Measurements from ENCODE around the gene ELL. TPM values are rescaled to one million over a fixed set of nuclear protein-coding genes. Genes with fewer than 3 reads are reported as not detected.

The ELL gene
- total RNA-seq, 1 donor from 2014 or later: 11.6 TPM

DNA sequence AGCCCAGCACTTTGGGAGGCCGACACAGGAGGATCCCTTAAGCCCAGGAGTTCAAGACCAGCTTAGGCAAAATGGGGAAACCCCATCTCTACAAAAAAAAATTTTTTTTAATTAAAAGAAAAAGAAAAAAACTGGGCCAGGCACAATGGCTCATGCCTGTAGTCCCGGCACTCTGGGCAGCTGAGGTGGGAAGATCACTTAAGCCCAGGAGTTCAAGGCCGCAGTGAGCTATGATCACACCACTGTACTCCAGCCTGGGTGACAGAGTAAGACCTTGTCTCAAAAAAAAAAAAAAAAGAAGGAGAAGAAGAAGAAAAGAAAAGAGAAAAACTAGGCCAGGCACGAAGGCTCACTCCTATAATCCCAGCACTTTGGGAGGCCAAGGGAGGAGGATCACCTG is 4.3 kb downstream of the ELL start:
- Mint-ChIP-seq H3K9me3 (ENCODE audit: unreplicated experiment) (peaks cover 5% of the 10 kb centered on the region), H3K27me3 (ENCODE audit: unreplicated experiment) (peaks cover 10% of the 10 kb centered on the region), H3K4me3 (ENCODE audit: unreplicated experiment) (no peak overlapping the region), H3K36me3 (ENCODE audit: unreplicated experiment) (no peaks in the 10 kb centered on the region), H3K27ac (ENCODE audit: unreplicated experiment) (no peak overlapping the region), H3K4me1 (ENCODE audit: low read depth, unreplicated experiment) (peaks cover 13% of the 10 kb centered on the region)
- TF ChIP-seq, protein P1, sequence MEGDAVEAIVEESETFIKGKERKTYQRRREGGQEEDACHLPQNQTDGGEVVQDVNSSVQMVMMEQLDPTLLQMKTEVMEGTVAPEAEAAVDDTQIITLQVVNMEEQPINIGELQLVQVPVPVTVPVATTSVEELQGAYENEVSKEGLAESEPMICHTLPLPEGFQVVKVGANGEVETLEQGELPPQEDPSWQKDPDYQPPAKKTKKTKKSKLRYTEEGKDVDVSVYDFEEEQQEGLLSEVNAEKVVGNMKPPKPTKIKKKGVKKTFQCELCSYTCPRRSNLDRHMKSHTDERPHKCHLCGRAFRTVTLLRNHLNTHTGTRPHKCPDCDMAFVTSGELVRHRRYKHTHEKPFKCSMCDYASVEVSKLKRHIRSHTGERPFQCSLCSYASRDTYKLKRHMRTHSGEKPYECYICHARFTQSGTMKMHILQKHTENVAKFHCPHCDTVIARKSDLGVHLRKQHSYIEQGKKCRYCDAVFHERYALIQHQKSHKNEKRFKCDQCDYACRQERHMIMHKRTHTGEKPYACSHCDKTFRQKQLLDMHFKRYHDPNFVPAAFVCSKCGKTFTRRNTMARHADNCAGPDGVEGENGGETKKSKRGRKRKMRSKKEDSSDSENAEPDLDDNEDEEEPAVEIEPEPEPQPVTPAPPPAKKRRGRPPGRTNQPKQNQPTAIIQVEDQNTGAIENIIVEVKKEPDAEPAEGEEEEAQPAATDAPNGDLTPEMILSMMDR (IDR thresholded peaks at IDR 0.05; ENCODE audit: partially characterized antibody, unreplicated experiment): no peak
- DNase-seq: no peak

DNA sequence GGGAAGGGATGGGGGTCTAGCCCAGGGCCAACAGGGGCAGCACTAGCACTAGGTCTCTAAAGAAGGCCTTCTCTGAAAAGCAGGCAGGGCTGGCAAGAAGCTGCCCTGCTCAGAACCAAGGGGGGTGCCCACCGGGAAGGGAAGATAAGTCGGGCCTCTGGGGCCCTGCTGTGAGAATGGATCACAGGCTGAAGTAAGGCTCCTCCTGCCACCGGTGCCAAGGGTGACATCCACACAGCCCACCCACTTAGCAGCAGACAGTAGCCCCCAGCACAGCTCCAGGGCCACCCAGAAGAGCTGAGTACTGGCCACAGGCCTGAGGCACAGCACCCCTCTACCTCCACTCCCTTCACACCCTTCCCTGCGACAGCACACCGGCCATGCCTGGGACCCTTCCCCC is 5.9 kb downstream of the ELL start:
- TF ChIP-seq, protein P1 (IDR thresholded peaks at IDR 0.05; ENCODE audit: partially characterized antibody, unreplicated experiment): no peak
- H3K4me1 Mint-ChIP-seq (ENCODE audit: low read depth, unreplicated experiment): peaks cover 13% of the 10 kb centered on the region
- no peak overlapping the region for H3K27ac Mint-ChIP-seq (ENCODE audit: unreplicated experiment)
- H3K9me3 Mint-ChIP-seq (ENCODE audit: unreplicated experiment): peaks cover 5% of the 10 kb centered on the region
- H3K4me3 Mint-ChIP-seq (ENCODE audit: unreplicated experiment): no peak overlapping the region
- DNase-seq: no peak
- H3K27me3 Mint-ChIP-seq (ENCODE audit: unreplicated experiment): peaks cover 3% of the 10 kb centered on the region
- H3K36me3 Mint-ChIP-seq (ENCODE audit: unreplicated experiment): no peaks in the 10 kb centered on the region

DNA sequence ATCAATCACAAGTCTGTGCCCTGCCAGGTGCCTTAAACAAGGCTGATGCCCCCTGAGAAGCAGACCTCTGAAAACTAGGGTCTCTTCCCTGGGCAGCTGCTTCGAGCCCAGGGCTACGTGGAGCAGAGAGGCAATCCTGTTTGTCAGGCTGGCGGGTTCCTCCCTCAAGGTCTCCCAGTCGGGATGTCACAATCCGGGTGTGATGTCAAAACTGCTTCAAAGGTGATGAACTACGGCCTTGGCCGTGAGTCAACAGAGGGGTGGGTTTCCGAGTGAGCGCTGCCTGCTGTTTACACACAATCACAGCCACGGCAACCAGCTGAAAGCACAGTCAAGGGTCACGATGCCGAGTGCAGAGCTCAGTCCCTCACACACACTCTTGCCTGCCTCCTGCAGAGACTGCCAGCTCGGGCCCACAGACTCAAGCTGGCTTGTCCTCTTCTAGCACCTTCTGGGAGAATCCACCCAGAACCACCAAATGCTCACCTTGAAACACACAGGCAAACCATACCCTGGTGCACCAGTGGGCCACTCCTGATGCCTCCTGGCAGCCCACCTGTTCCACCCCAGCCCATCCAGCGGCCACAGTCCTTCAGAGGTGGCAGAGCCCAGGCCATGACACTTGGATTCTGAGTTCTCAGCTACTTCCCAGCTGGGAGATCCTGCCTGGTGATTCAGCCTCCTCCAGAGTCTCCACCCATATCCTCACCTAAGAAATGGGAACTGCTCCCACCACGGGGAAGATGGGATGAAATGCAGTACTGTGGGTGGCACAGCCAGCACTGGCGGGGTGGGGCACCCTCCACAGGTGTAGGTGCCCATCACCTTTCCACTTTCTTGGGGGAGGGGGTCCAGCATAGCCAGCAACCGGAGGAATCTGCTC is 6.8 kb downstream of the ELL start:
- no peak overlapping the region for H3K4me3 Mint-ChIP-seq (ENCODE audit: unreplicated experiment)
- TF ChIP-seq, protein P1 (IDR thresholded peaks at IDR 0.05; ENCODE audit: partially characterized antibody, unreplicated experiment): no peak
- no peaks in the 10 kb centered on the region for H3K27me3 Mint-ChIP-seq (ENCODE audit: unreplicated experiment)

DNA sequence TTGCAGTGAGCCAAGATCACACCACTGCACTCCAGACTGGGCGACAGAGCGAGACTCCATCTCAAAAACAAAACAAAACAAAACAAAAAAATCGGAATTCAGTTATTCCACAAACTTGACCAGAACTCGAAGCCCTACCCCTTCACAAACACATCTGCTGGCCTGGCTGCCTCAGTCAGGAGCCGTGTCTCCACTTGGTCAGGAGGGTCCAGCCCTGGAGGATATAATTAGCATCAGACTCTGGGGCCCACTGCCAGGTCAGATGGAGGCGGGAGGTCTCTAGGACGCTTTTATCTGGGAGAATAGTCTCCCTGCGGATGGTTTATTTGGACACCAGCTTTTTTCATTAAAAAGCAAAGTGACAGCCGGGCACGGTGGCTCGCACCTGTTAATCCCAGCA is 8.0 kb downstream of the ELL start:
- peaks cover 7% of the 10 kb centered on the region for H3K4me1 Mint-ChIP-seq (ENCODE audit: low read depth, unreplicated experiment)
- no peak overlapping the region for H3K4me3 Mint-ChIP-seq (ENCODE audit: unreplicated experiment)
- H3K27ac Mint-ChIP-seq (ENCODE audit: unreplicated experiment): no peak overlapping the region
- H3K9me3 Mint-ChIP-seq (ENCODE audit: unreplicated experiment): peaks cover 2% of the 10 kb centered on the region
- no peaks in the 10 kb centered on the region for H3K27me3 Mint-ChIP-seq (ENCODE audit: unreplicated experiment)
- TF ChIP-seq, protein P1 (IDR thresholded peaks at IDR 0.05; ENCODE audit: partially characterized antibody, unreplicated experiment): no peak
- H3K36me3 Mint-ChIP-seq (ENCODE audit: unreplicated experiment): no peaks in the 10 kb centered on the region
- DNase-seq: no peak

More for the DNA sequence above, 6.8 kb downstream of the ELL start:
- H3K4me1 Mint-ChIP-seq (ENCODE audit: low read depth, unreplicated experiment): peaks cover 9% of the 10 kb centered on the region
- H3K27ac Mint-ChIP-seq (ENCODE audit: unreplicated experiment): no peak overlapping the region
- DNase-seq: no peak
- H3K9me3 Mint-ChIP-seq (ENCODE audit: unreplicated experiment): peaks cover 2% of the 10 kb centered on the region
- H3K36me3 Mint-ChIP-seq (ENCODE audit: unreplicated experiment): no peaks in the 10 kb centered on the region

DNA sequence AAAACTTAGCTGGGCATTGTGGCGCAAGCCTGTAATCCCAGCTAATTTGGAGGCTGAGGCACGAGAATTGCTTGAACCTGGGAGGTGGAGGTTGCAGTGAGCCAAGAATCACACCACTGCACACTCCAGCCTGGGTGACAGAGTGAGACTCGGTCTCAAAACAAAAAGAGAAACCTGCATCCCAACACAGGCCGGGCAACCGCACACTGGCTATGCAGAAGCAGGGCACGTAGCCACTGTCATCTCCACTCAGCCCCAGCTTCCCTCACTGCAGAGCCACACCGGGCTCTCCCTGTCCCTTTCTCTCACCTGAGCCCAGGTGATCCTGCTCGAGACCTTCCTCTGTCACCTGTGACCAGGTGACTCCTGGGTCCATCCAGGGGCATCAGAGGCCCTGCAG is 11.7 kb downstream of the ELL start:
- TF ChIP-seq, protein P1 (IDR thresholded peaks at IDR 0.05; ENCODE audit: partially characterized antibody, unreplicated experiment): no peak
- no peak overlapping the region for H3K27ac Mint-ChIP-seq (ENCODE audit: unreplicated experiment)
- H3K4me3 Mint-ChIP-seq (ENCODE audit: unreplicated experiment): no peak overlapping the region

More for the DNA sequence above, 11.7 kb downstream of the ELL start:
- peaks cover 8% of the 10 kb centered on the region for H3K9me3 Mint-ChIP-seq (ENCODE audit: unreplicated experiment)
- H3K4me1 Mint-ChIP-seq (ENCODE audit: low read depth, unreplicated experiment): peaks cover 25% of the 10 kb centered on the region
- H3K27me3 Mint-ChIP-seq (ENCODE audit: unreplicated experiment): peaks cover 2% of the 10 kb centered on the region
- no peaks in the 10 kb centered on the region for H3K36me3 Mint-ChIP-seq (ENCODE audit: unreplicated experiment)
- DNase-seq: no peak

Data from glutamatergic neuron (in vitro differentiated cells).